ELF-1 (cell line): ENCODE measurements around the gene MOB4.

Experiments used
- DNase-seq: peaks from one replicate; pipeline ENCODE4 v3.0.0-alpha.2; 2016; ENCODE audit warnings: low read depth, low spot score

Gene MOB4

DNA sequence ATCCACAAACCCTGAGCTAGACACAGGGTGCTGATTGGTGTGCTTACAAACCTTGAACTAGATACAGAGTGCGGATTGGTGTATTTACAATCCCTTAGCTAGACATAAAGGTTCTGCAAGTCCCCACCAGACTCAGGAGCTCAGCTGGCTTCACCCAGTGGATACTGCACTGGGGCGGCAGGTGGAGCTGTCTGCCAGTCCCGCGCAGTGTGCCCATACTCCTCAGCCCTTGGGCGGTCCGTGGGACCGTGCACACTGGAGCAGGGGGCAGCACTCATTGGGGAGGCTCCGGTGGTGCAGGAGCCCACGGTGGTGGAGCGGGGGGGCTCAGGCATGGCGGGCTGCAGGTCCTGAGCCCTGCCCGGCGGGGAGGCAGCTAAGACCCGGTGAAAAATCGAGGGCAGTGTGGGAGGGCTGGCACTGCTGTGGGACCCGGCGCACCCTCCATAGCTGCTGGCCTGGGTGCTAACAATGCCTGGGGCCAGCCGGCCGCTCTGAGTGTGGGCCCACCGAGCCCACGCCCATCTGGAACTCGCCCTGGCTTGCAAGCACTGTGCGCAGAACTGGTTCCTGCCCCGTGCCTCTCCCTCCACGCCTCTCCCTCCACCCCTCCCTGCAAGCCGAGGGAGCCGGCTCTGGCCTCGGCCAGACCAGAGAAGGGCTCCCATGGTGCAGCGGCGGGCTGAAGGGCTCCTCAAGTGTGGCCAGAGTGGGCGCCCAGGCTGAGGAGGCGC is 75.6 kb downstream of the MOB4 start:
- no peak for DNase-seq

GRCh38 chr2:197596766-197597165 is 80.9 kb downstream of the MOB4 start:
- no peak for DNase-seq

GRCh38 chr2:197597166-197597565 is 81.3 kb downstream of the MOB4 start:
- DNase-seq: no peak

DNA sequence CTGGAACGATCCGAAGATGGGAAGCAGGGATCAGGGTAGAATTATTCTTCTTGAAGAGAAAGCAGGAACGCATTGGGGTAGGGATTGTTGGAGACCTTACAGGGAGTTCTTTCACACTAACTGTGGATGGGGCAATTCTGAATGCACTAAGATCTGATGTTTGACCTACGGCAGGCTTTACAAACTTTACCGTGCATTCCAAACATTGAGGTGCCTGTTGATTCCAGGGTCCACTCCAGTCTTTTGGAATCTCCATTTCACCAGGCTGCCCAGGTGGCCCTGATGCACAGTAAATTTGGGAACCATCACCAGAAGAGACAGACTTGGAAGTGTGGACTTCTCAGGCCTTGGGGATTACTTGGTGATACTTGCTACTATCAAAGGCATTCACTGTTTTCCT is 82.6 kb downstream of the MOB4 start:
- DNase-seq: no peak

DNA sequence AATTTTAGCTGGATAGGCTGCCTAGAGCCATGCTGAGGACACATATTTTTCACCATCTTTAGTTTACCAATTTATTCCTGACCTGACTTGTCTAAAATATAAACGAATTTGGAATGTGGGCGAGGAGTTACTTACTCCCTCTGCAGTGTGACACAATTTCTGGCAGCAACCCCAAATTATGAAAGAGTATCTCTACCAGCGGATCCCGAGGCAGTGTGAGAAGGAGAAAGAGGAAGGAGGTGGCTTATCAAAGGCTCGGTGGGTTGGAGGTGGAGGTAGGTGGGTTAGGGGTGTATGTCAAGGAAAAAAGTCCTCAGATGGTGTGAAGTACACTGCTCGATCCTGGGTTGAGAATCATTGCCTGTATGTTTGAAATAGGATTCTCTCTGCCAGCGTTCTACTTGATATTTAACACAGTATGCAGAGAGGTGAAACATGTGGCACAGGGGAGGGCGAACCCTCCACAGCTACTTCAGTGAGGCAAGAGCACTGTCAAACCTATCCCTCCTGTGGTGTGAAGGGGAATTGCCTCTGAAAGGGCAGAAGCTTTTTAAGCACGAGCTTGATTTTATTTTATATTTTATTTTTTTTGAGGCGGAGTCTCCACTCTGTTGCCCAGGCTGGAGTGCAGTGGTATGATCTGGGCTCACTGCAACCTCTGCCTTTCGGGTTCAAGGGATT is 83.6 kb downstream of the MOB4 start:
- DNase-seq: no peak

DNA sequence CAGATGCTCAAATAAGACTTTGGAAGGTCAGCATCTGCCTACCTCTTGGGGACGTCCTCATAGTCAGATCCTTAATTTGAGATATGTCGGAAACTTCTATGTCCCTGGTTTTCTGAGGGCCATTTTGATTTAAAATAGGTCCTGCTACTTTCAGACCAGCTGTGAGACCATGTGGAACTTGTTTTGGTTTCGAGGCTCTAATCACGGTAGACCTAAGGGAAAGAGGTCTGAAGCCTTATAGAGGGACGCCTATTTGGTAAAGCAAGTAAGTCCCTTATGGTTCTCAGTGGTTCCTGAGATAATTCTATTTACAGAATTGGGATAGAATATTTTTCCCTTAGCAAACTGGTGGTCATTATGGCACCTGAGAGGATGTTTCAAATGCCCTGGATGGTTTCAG is 84.4 kb downstream of the MOB4 start:
- DNase-seq: no peak

DNA sequence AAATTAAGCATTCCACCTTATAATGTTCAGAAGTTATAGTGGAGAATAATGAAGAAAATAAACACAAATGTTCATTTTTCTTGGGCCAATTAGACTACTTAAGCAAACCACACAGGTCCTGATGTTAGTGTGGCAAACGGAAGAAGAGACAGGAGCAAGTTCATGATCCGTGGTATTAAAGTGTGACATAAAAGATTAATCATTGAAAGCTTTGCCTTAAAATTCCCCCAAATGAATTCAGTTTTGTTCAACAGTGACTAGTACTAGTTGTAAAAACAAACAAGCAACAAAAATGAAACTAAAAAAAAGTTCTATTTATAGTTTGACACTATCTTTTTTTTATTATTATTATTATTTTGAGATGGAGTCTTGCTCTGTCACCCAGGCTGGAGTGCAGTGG is 85.9 kb downstream of the MOB4 start:
- DNase-seq: no peak
